Ectodermal cell (in vitro differentiated cells): ENCODE data around the gene SYNDIG1.

Source experiments
- H3K27ac ChIP-seq: 2 replicates; pipeline ENCODE4 v1.7.0; 2013; ENCODE audit warnings: mild to moderate bottlenecking, low read depth, low read length; ENCODE audit not compliant: insufficient read depth, poor library complexity, severe bottlenecking
- H3K27me3 ChIP-seq: 2 replicates; pipeline ENCODE4 v1.7.0; 2013; ENCODE audit warnings: mild to moderate bottlenecking, low read length; ENCODE audit not compliant: insufficient read depth, control insufficient read depth, poor library complexity, severe bottlenecking
- H3K36me3 ChIP-seq: one replicate; pipeline ENCODE4 v1.7.0; 2013; ENCODE audit warnings: low read length; ENCODE audit not compliant: control insufficient read depth, insufficient read depth
- H3K4me1 ChIP-seq: one replicate; pipeline ENCODE4 v1.7.0; 2013; ENCODE audit warnings: low read length; ENCODE audit not compliant: control insufficient read depth, insufficient read depth
- H3K4me3 ChIP-seq: 2 replicates; pipeline ENCODE4 v1.7.0; 2013; ENCODE audit warnings: low read depth, low read length, control low read depth; ENCODE audit not compliant: insufficient read depth
- H3K9me3 ChIP-seq: 2 replicates; pipeline ENCODE4 v1.7.0; 2013; ENCODE audit warnings: mild to moderate bottlenecking, low read length, moderate library complexity; ENCODE audit not compliant: control insufficient read depth
- WGBS, 2 experiments: methylation state at CpG; one replicate each; pipeline ENCODE4 v1.1.7; 2013; ENCODE audit warnings: missing lambda C conversion rate in 2 of 2; 5-methylcytosine and 5-hydroxymethylcytosine counted together

SYNDIG1 gene

GRCh38 chr20:24436160-24436559 is 33.3 kb upstream of the SYNDIG1 start:
- no peaks in the 10 kb centered on the region for H3K9me3 ChIP-seq
- no peaks in the 10 kb centered on the region for H3K27me3 ChIP-seq
- H3K4me1 ChIP-seq, result no peaks in the 10 kb centered on the region
- H3K36me3 ChIP-seq, result no peaks in the 10 kb centered on the region
- H3K4me3 ChIP-seq, result no peak overlapping the region
- WGBS, 2 experiments, result 98 to 100% methylated on average over 2 of the region's 2 CpGs
- H3K27ac ChIP-seq, result no peak overlapping the region

- no peaks in the 10 kb centered on the region for H3K9me3 ChIP-seq
- H3K36me3 ChIP-seq, result no peaks in the 10 kb centered on the region
- 89 to 93% methylated on average over 8 of the region's 8 CpGs for WGBS, 2 experiments
- H3K27ac ChIP-seq, result no peak overlapping the region
- H3K4me1 ChIP-seq, result no peaks in the 10 kb centered on the region
- H3K4me3 ChIP-seq, result no peak overlapping the region
- H3K27me3 ChIP-seq, result no peaks in the 10 kb centered on the region
These were observed 32.0 kb upstream of the SYNDIG1 start for GRCh38 chr20:24437196-24438082.

- H3K27ac ChIP-seq, result no peak overlapping the region
- WGBS, 2 experiments, result 96 to 97% methylated on average over 2 of the region's 2 CpGs
These were observed 31.1 kb upstream of the SYNDIG1 start for GRCh38 chr20:24438331-24438730.

GRCh38 chr20:24439737-24440387 is 29.6 kb upstream of the SYNDIG1 start:
- Histone ChIP-seq H3K27ac (no peak overlapping the region), H3K36me3 (no peaks in the 10 kb centered on the region), H3K9me3 (no peaks in the 10 kb centered on the region), H3K4me3 (no peak overlapping the region), H3K4me1 (peaks cover 19% of the 10 kb centered on the region), H3K27me3 (no peaks in the 10 kb centered on the region)
- 95 to 96% methylated on average over 7 of the region's 7 CpGs for WGBS, 2 experiments

More at GRCh38 chr20:24438331-24438730, 31.1 kb upstream of the SYNDIG1 start:
- no peak overlapping the region for H3K4me3 ChIP-seq
- no peaks in the 10 kb centered on the region for H3K9me3 ChIP-seq
- H3K36me3 ChIP-seq, result no peaks in the 10 kb centered on the region
- no peaks in the 10 kb centered on the region for H3K27me3 ChIP-seq
- peaks cover 7% of the 10 kb centered on the region for H3K4me1 ChIP-seq

GRCh38 chr20:24441661-24442060 is 27.8 kb upstream of the SYNDIG1 start:
- 94 to 95% methylated on average over 9 of the region's 9 CpGs for WGBS, 2 experiments
- H3K9me3 ChIP-seq, result no peaks in the 10 kb centered on the region
- H3K27me3 ChIP-seq, result peaks cover 1% of the 10 kb centered on the region

GRCh38 chr20:24442909-24443308 is 26.5 kb upstream of the SYNDIG1 start:
- WGBS, 2 experiments, result 81 to 84% methylated on average over 3 of the region's 3 CpGs
- no peaks in the 10 kb centered on the region for H3K36me3 ChIP-seq

More at GRCh38 chr20:24441661-24442060, 27.8 kb upstream of the SYNDIG1 start:
- H3K27ac ChIP-seq, result no peak overlapping the region
- no peaks in the 10 kb centered on the region for H3K36me3 ChIP-seq
- H3K4me3 ChIP-seq, result no peak overlapping the region
- peaks cover 22% of the 10 kb centered on the region for H3K4me1 ChIP-seq

GRCh38 chr20:24443436-24443835 is 26.0 kb upstream of the SYNDIG1 start:
- H3K9me3 ChIP-seq, result no peaks in the 10 kb centered on the region
- 5 to 7% methylated on average over 2 of the region's 2 CpGs for WGBS, 2 experiments
- peaks cover 4% of the 10 kb centered on the region for H3K27me3 ChIP-seq
- peaks cover 22% of the 10 kb centered on the region for H3K4me1 ChIP-seq
- no peak overlapping the region for H3K27ac ChIP-seq
- H3K36me3 ChIP-seq, result no peaks in the 10 kb centered on the region
- H3K4me3 ChIP-seq, result no peak overlapping the region

More at GRCh38 chr20:24442909-24443308, 26.5 kb upstream of the SYNDIG1 start:
- Histone ChIP-seq H3K4me1 (peaks cover 22% of the 10 kb centered on the region), H3K27me3 (peaks cover 4% of the 10 kb centered on the region), H3K4me3 (no peak overlapping the region), H3K27ac (no peak overlapping the region), H3K9me3 (no peaks in the 10 kb centered on the region)

GRCh38 chr20:24444526-24445190 is 24.8 kb upstream of the SYNDIG1 start:
- Histone ChIP-seq H3K27ac (no peak overlapping the region), H3K4me1 (peaks cover 22% of the 10 kb centered on the region), H3K36me3 (no peaks in the 10 kb centered on the region), H3K4me3 (no peak overlapping the region), H3K27me3 (peaks cover 4% of the 10 kb centered on the region), H3K9me3 (no peaks in the 10 kb centered on the region)
- 46 to 55% methylated on average over 6 to 7 of the region's 7 CpGs for WGBS, 2 experiments

- no peaks in the 10 kb centered on the region for H3K36me3 ChIP-seq
- peaks cover 22% of the 10 kb centered on the region for H3K4me1 ChIP-seq
- H3K9me3 ChIP-seq, result no peaks in the 10 kb centered on the region
- H3K4me3 ChIP-seq, result no peak overlapping the region
- H3K27ac ChIP-seq, result no peak overlapping the region
- WGBS, 2 experiments, result 60 to 68% methylated on average over 11 of the region's 11 CpGs
- peaks cover 4% of the 10 kb centered on the region for H3K27me3 ChIP-seq
These were observed 23.8 kb upstream of the SYNDIG1 start for GRCh38 chr20:24445510-24446170.
